ENCODE results near the gene NPAT. TPM values are rescaled to one million over a fixed set of nuclear protein-coding genes. Genes with fewer than 3 reads are reported as not detected.

The NPAT gene
- total RNA-seq, 1 donor from 2014 or later: 39.2 TPM

GRCh38 chr11:108235633-108236032 lies 13.2 kb upstream of the NPAT start:
- Histone ChIP-seq H3K4me3 (no peak overlapping the region), H2AFZ (replicated peaks) (no peak overlapping the region), H3K9me3 (ENCODE audit: low read depth) (no peaks in the 10 kb centered on the region), H3K4me2 (no peak overlapping the region), H3K9ac (no peak overlapping the region), H3K36me3 (no peaks in the 10 kb centered on the region), H3F3A (ENCODE audit: low read depth) (no peaks in the 10 kb centered on the region), H3K4me1 (no peaks in the 10 kb centered on the region), H3K27me3 (no peaks in the 10 kb centered on the region), H4K20me1 (ENCODE audit: low read depth) (no peaks in the 10 kb centered on the region), H3K27ac (no peak overlapping the region), H3K79me2 (ENCODE audit: low read depth) (no peaks in the 10 kb centered on the region)
- TF ChIP-seq EZH2phosphoT487 (IDR thresholded peaks at IDR 0.05) (no peak), EZH2 (IDR thresholded peaks at IDR 0.05) (no peak)
- TF ChIP-seq, protein P1, sequence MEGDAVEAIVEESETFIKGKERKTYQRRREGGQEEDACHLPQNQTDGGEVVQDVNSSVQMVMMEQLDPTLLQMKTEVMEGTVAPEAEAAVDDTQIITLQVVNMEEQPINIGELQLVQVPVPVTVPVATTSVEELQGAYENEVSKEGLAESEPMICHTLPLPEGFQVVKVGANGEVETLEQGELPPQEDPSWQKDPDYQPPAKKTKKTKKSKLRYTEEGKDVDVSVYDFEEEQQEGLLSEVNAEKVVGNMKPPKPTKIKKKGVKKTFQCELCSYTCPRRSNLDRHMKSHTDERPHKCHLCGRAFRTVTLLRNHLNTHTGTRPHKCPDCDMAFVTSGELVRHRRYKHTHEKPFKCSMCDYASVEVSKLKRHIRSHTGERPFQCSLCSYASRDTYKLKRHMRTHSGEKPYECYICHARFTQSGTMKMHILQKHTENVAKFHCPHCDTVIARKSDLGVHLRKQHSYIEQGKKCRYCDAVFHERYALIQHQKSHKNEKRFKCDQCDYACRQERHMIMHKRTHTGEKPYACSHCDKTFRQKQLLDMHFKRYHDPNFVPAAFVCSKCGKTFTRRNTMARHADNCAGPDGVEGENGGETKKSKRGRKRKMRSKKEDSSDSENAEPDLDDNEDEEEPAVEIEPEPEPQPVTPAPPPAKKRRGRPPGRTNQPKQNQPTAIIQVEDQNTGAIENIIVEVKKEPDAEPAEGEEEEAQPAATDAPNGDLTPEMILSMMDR (IDR thresholded peaks at IDR 0.05): no peak
- no peak overlapping the region for H3K4me3 Mint-ChIP-seq
- no peaks in the 10 kb centered on the region for H3K9me3 Mint-ChIP-seq
- no peak overlapping the region for H3K27ac Mint-ChIP-seq
- no peaks in the 10 kb centered on the region for H3K4me1 Mint-ChIP-seq
- H3K36me3 Mint-ChIP-seq: peaks cover 19% of the 10 kb centered on the region
- no peaks in the 10 kb centered on the region for H3K27me3 Mint-ChIP-seq (ENCODE audit: insufficient read depth, low read depth)
- no peak for DNase-seq (ENCODE audit: low spot score)

DNA sequence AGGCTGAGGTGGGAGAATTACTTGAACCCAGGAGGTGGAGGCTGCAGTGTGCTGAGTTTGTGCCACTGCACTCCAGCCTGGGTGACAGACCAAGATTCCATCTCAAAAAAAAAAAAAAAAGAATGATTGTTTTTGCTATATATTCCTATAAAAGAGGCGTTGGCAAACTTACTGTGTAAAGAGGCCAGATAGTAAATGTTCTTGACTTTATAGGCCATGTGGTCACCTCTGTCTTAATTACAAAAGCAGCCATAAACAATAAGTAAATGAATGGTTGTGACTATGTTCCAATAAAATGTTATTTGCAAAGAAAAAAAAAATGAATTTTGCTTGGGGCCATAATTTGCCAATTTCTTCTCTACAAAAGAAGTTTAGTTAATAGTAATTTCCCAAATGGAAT lies 12.8 kb upstream of the NPAT start:
- Histone ChIP-seq H4K20me1 (ENCODE audit: low read depth) (no peaks in the 10 kb centered on the region), H3K9me3 (ENCODE audit: low read depth) (no peaks in the 10 kb centered on the region), H3K4me2 (no peak overlapping the region), H3K27me3 (no peaks in the 10 kb centered on the region), H3K36me3 (no peaks in the 10 kb centered on the region), H3K4me3 (no peak overlapping the region), H3K9ac (no peak overlapping the region), H2AFZ (replicated peaks) (no peak overlapping the region), H3K79me2 (ENCODE audit: low read depth) (no peaks in the 10 kb centered on the region), H3K4me1 (no peaks in the 10 kb centered on the region), H3K27ac (no peak overlapping the region), H3F3A (ENCODE audit: low read depth) (no peaks in the 10 kb centered on the region)
- no peaks in the 10 kb centered on the region for H3K27me3 Mint-ChIP-seq (ENCODE audit: insufficient read depth, low read depth)
- peaks cover 19% of the 10 kb centered on the region for H3K36me3 Mint-ChIP-seq
- H3K27ac Mint-ChIP-seq: no peak overlapping the region
- no peak overlapping the region for H3K4me3 Mint-ChIP-seq
- no peaks in the 10 kb centered on the region for H3K9me3 Mint-ChIP-seq
- TF ChIP-seq, protein P1 (IDR thresholded peaks at IDR 0.05): no peak
- TF ChIP-seq EZH2phosphoT487 (IDR thresholded peaks at IDR 0.05) (no peak), EZH2 (IDR thresholded peaks at IDR 0.05) (no peak)
- DNase-seq (ENCODE audit: low spot score): no peak
- no peaks in the 10 kb centered on the region for H3K4me1 Mint-ChIP-seq

GRCh38 chr11:108233277-108233945 lies 11.0 kb upstream of the NPAT start:
- no peak for DNase-seq (ENCODE audit: low spot score)
- no peak overlapping the region for H3K4me2 ChIP-seq
- H3K27ac ChIP-seq: no peak overlapping the region
- peaks cover 10% of the 10 kb centered on the region for H3K36me3 ChIP-seq
- no peaks in the 10 kb centered on the region for H3K79me2 ChIP-seq (ENCODE audit: low read depth)
- H3F3A ChIP-seq (ENCODE audit: low read depth): peaks cover 4% of the 10 kb centered on the region
- Mint-ChIP-seq H3K27me3 (ENCODE audit: insufficient read depth, low read depth) (no peaks in the 10 kb centered on the region), H3K36me3 (peaks cover 22% of the 10 kb centered on the region), H3K27ac (no peak overlapping the region), H3K4me1 (no peaks in the 10 kb centered on the region), H3K9me3 (no peaks in the 10 kb centered on the region), H3K4me3 (no peak overlapping the region)
- no peaks in the 10 kb centered on the region for H4K20me1 ChIP-seq (ENCODE audit: low read depth)
- H3K4me3 ChIP-seq: no peak overlapping the region
- H3K9ac ChIP-seq: no peak overlapping the region
- H3K27me3 ChIP-seq: no peaks in the 10 kb centered on the region
- H2AFZ ChIP-seq (replicated peaks): no peak overlapping the region
- H3K4me1 ChIP-seq: no peaks in the 10 kb centered on the region
- no peaks in the 10 kb centered on the region for H3K9me3 ChIP-seq (ENCODE audit: low read depth)
- TF ChIP-seq EZH2phosphoT487 (IDR thresholded peaks at IDR 0.05): no peak
- TF ChIP-seq EZH2 (IDR thresholded peaks at IDR 0.05): no peak
- TF ChIP-seq, protein P1 (IDR thresholded peaks at IDR 0.05): no peak

Data from neural progenitor cell (in vitro differentiated cells).